ENCODE data around the gene DLG2.

- TF ChIP-seq CTCF (IDR thresholded peaks at IDR 0.05; ENCODE audit: insufficient read depth, low read length) (no peak), REST (IDR thresholded peaks at IDR 0.05; ENCODE audit: insufficient replicate concordance, low read depth) (no peak), POLR2AphosphoS5 (IDR thresholded peaks at IDR 0.05; ENCODE audit: low read depth) (no peak), GABPA (IDR thresholded peaks at IDR 0.05; ENCODE audit: low read depth) (no peak), SPI1 (IDR thresholded peaks at IDR 0.05; ENCODE audit: borderline replicate concordance, low read depth) (no peak)
These were observed 439.2 kb downstream of the DLG2 start for GRCh38 chr11:85187992-85188391.
